Measurements from ENCODE around the gene LECT2. TPM values are rescaled to one million over a fixed set of nuclear protein-coding genes. Genes with fewer than 3 reads are reported as not detected.

The LECT2 gene
- total and polyA plus RNA-seq, 10 of the 15 experiments (the other 5 are each of a cell fraction or from before 2014, with no cell fraction given) = not detected

DNA sequence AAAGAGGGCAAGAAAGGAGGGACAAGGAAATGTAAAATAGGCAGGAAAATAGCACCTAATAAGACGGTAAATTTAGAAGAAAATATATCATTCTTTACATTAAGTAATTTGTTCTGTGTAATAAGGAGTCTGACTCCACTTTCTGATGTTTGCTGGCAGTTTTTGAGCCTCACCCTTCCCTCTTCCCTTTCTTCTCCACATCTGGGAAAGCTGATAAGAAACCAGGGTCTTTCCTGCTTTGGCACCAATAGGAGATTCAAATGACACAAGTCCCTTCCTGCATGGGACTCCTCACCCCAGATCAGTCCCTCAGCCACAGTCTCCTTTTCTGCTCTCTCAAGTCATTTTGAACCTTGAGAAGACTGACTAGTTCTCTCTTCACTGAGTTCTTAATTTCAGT, 31.2 kb upstream of the LECT2 start:
- no peak overlapping the region for H3K4me2 ChIP-seq (ENCODE audit: control insufficient read depth, insufficient read depth)
- POLR2A ChIA-PET = no interaction called here
- H3K9ac ChIP-seq (ENCODE audit: control insufficient read depth, insufficient read depth, low read length) = no peak overlapping the region
- FAIRE-seq = no peak
- no TSS peak for BruUV-seq (replicated peaks)
- no peak for DNase-seq (ENCODE audit: low read depth, low spot score)
- H2AFZ ChIP-seq (ENCODE audit: control insufficient read depth, low read depth, low read length) = no peak overlapping the region
- peaks cover 0 to 3% of the 10 kb centered on the region in 2 experiments; a peak in 2 of 4 replicates for H3K27me3 ChIP-seq (replicated peaks in 1 of 2; ENCODE audit: control insufficient read depth in 2 of 2, insufficient read depth in 2 of 2, low read length in 1 of 2)
- in situ Hi-C loops (cut with MboI) = no loop called here
- WGBS (ENCODE audit: insufficient coverage, insufficient replicate concordance, low lambda C conversion rate, missing lambda C conversion rate) = 0% methylated on average over 1 of the region's 1 CpG
- intact Hi-C loops (cut with micrococcal nuclease; ENCODE audit: unreplicated experiment) = no loop called here
- RAD21 ChIA-PET (ENCODE audit: unreplicated experiment) = no interaction called here
- CTCF ChIA-PET = interaction anchor here (1.6 to 2.2 kb wide), 2 partner anchors 8 to 10 kb away, joined by 7 to 8 read pairs; no protein-coding TSS in a partner anchor
- no peaks in the 10 kb centered on the region for H3K79me2 ChIP-seq (ENCODE audit: control insufficient read depth, insufficient read depth, low read length)
- H4K20me1 ChIP-seq (ENCODE audit: control insufficient read depth, insufficient read depth) = no peaks in the 10 kb centered on the region
- no peak overlapping the region for H3K27ac ChIP-seq (ENCODE audit: control insufficient read depth, insufficient read depth)
- H3K9me3 ChIP-seq (replicated peaks; ENCODE audit: control insufficient read depth, insufficient read depth, low read length) = no peaks in the 10 kb centered on the region; the same call in 2 of the 3 replicates
- H3K36me3 ChIP-seq (ENCODE audit: control insufficient read depth in 2 of 2, insufficient read depth in 2 of 2, low read length in 1 of 2) = no peaks in the 10 kb centered on the region
- no peak overlapping the region for H3K4me3 ChIP-seq
- H3K4me1 ChIP-seq (ENCODE audit: control insufficient read depth, insufficient read depth, low read length) = no peaks in the 10 kb centered on the region
- SMC1A ChIA-PET (ENCODE audit: uncharacterized antibody, unreplicated experiment) = interaction anchor here (1.7 kb wide), 1 partner anchor 10 kb away, joined by 5 read pairs; no protein-coding TSS in a partner anchor
- no peak for ATAC-seq
- TF ChIP-seq CBX5 (IDR thresholded peaks at IDR 0.05; ENCODE audit: low read depth) (no peak), SIX5 (IDR thresholded peaks at IDR 0.05; ENCODE audit: low read depth, low read length, severe bottlenecking) (no peak), ZBTB40 (IDR thresholded peaks at IDR 0.05; ENCODE audit: borderline replicate concordance) (no peak), MYC (IDR thresholded peaks at IDR 0.05; ENCODE audit: insufficient read depth, insufficient read length, insufficient replicate concordance, low read length, severe bottlenecking) (no peak), STAT1 (conservative IDR thresholded peaks at IDR 0.05) (no peak), NFYA (IDR thresholded peaks at IDR 0.05; ENCODE audit: borderline replicate concordance, low read depth, low read length) (no peak), E2F4 (IDR thresholded peaks at IDR 0.05; ENCODE audit: low read depth, low read length) (no peak), CREM (IDR thresholded peaks at IDR 0.05; ENCODE audit: low read depth) (no peak), YY1 (IDR thresholded peaks at IDR 0.05; ENCODE audit: low read depth, low read length) (no peak), GATAD2B (conservative IDR thresholded peaks at IDR 0.05; ENCODE audit: low read depth) (no peak), SUPT20H (IDR thresholded peaks at IDR 0.05; ENCODE audit: borderline replicate concordance, control insufficient read depth, low read depth, low read length) (no peak)
- TF ChIP-seq, protein P1, sequence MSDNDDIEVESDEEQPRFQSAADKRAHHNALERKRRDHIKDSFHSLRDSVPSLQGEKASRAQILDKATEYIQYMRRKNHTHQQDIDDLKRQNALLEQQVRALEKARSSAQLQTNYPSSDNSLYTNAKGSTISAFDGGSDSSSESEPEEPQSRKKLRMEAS (IDR thresholded peaks at IDR 0.05; ENCODE audit: low read depth, low read length) = no peak
- TF ChIP-seq, protein P2, sequence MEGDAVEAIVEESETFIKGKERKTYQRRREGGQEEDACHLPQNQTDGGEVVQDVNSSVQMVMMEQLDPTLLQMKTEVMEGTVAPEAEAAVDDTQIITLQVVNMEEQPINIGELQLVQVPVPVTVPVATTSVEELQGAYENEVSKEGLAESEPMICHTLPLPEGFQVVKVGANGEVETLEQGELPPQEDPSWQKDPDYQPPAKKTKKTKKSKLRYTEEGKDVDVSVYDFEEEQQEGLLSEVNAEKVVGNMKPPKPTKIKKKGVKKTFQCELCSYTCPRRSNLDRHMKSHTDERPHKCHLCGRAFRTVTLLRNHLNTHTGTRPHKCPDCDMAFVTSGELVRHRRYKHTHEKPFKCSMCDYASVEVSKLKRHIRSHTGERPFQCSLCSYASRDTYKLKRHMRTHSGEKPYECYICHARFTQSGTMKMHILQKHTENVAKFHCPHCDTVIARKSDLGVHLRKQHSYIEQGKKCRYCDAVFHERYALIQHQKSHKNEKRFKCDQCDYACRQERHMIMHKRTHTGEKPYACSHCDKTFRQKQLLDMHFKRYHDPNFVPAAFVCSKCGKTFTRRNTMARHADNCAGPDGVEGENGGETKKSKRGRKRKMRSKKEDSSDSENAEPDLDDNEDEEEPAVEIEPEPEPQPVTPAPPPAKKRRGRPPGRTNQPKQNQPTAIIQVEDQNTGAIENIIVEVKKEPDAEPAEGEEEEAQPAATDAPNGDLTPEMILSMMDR (IDR thresholded peaks at IDR 0.05 in 2 of 3, conservative IDR thresholded peaks at IDR 0.05 in 1 of 3; ENCODE audit: control insufficient read depth in 2 of 3, extremely low read depth in 1 of 3, insufficient read depth in 1 of 3, low read depth in 3 of 3, low read length in 3 of 3) = no peak
- TF ChIP-seq, protein P3, sequence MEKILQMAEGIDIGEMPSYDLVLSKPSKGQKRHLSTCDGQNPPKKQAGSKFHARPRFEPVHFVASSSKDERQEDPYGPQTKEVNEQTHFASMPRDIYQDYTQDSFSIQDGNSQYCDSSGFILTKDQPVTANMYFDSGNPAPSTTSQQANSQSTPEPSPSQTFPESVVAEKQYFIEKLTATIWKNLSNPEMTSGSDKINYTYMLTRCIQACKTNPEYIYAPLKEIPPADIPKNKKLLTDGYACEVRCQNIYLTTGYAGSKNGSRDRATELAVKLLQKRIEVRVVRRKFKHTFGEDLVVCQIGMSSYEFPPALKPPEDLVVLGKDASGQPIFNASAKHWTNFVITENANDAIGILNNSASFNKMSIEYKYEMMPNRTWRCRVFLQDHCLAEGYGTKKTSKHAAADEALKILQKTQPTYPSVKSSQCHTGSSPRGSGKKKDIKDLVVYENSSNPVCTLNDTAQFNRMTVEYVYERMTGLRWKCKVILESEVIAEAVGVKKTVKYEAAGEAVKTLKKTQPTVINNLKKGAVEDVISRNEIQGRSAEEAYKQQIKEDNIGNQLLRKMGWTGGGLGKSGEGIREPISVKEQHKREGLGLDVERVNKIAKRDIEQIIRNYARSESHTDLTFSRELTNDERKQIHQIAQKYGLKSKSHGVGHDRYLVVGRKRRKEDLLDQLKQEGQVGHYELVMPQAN (conservative IDR thresholded peaks at IDR 0.05) = no peak
